ENCODE results near the gene NGFR.
"Not testable (repeated sequence)": the region's sequence is repeated elsewhere in the genome, so short reads cannot be mapped to it uniquely, and the experiment has no call there.

Gene NGFR

GRCh38 chr17:49548506-49549310, 53.6 kb downstream of the NGFR start:
- no peak for DNase-seq

- DNase-seq = no peak
These were observed 54.2 kb downstream of the NGFR start for GRCh38 chr17:49549311-49549605.

- no peak for DNase-seq
These were observed 54.9 kb downstream of the NGFR start for GRCh38 chr17:49549691-49550678.

GRCh38 chr17:49550764-49551163, 55.7 kb downstream of the NGFR start:
- DNase-seq = not testable (repeated sequence)

GRCh38 chr17:49551221-49552069, 56.4 kb downstream of the NGFR start:
- no peak for DNase-seq

DNA sequence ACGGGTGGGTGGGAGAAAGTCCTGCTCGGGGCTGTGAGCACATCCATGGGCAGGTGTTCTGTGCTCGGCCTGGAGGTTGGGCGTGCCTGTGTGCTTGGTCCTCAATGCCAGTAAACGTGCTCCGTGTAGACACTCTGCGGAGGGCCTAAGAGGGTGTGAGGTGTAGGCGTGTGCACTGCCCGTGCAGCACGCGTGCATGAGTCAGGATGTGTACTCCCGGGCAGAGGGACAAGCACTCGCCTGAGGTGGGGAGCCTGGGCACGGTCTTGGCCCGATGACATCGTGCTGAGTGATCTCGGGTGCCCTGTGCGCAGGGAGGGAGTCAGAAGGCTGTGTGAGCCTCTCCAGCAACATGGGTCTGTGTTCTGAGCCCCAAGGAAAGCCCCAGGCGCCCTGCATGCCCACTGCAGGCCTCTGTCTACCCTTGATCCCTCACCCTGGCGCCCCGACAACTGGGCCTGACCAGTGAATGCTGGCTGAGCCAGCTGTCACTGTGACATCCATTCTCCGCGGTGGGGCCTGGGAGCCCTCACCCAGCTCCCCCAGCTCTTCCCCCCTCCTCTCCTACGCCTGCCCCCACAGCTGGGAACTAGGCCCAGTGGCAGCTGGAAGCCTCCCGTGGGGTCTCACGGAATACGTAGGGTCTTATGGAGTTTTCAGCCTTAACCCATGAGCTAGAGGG, 57.1 kb downstream of the NGFR start:
- DNase-seq = no peak

DNA sequence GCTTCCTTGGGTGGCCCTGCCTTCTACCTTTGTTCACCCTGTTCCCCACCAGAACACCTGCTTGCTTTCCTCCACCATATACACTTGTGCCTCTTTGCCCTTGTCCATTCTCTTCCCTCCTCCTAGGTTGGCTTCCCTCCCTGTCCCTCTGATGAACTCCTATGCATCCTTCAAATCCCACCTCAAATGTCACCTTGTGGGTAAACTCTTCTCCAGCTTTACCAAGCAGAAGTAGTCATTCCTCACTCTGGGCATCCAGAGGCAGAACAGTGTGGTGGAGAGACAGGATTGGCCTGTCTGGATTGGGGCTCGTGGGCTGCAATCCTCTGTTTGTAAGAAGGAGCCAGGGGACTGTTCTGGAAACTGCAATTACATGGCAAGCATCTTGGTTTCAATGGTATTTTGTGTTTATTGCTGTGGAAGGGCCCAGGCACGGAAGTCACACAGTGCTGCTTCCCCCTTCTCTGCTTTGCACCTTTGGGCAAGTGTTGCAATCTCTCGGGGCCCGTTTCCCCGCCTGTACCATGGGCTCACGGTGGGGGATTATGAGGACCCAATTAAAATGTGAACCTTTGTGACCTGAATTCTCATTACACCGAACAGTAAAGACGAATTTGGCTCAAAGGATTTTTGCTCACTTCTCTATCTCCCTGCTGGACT, 58.7 kb downstream of the NGFR start:
- DNase-seq = no peak

- DNase-seq = no peak
These were observed 59.8 kb downstream of the NGFR start for GRCh38 chr17:49554694-49555494.

DNA sequence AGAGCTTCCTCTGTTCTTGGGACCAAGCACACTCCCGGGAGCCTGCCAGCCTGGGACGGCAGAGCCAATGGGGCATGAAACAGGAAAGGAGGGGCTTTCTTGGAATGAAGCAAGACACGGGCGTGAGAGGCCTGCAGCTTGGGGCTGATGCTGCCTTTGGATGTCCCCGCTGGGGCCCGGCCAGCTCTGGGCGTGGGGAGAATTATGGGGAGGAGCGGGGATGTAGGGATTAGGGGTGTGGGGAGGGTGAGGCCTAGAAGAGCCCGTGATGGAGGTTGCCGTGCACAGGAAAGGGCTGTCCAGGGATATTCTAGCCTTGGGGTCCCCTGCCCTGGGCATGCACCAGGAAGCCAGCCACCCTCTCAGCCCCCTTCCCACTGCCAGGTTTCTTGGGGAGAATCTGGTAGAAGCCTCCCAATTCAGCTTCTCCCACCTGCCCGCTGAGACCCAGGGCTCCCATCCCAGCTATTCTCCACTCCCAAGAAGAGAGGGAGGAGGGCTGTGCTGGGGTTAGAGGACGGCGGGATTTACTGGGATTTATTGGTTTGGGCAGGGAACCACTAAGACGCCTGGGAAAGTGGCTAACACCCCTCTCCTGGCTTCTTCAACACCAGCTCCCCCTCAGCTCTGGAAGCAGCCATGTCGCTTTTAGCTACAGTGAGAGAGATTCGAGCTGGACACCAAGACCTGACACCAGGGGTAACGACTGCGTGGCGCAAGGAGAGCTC, 60.6 kb downstream of the NGFR start:
- DNase-seq = no peak

DNA sequence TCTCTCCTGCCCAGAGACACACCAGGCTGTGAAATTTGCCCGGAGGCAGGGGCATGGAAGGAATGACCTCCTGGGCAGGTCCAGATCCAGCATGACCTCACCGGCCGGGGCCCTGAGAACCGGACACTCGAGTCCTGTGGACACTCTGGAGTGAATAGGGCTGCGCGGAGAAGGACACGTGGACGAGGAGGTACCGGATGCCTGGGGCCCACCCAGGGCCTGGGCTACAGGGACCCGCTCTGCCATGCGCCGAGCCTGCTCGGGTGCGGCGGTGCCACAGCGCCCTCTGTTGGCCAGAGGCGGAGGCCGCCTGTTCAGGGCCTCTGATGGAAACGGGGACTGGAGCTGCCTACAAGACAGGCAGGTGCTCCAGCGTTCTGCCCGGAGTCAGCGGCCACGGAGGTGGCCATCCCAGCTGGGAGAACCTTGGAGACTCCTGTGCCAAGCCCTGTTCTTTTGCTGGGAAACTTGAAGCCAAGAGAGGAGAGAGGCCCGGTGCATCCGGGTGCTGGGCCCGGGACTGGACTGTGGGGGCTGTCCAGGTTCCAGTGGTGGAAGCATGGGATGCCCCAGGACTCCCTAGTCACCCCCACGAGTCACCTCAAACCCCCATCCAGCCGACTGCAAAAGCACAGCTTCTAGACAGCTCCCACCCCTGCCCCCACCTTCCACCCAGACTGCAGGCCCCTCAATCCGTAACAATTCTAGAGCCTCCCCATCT, 61.3 kb downstream of the NGFR start:
- peak; percentile 50 for DNase-seq

DNA sequence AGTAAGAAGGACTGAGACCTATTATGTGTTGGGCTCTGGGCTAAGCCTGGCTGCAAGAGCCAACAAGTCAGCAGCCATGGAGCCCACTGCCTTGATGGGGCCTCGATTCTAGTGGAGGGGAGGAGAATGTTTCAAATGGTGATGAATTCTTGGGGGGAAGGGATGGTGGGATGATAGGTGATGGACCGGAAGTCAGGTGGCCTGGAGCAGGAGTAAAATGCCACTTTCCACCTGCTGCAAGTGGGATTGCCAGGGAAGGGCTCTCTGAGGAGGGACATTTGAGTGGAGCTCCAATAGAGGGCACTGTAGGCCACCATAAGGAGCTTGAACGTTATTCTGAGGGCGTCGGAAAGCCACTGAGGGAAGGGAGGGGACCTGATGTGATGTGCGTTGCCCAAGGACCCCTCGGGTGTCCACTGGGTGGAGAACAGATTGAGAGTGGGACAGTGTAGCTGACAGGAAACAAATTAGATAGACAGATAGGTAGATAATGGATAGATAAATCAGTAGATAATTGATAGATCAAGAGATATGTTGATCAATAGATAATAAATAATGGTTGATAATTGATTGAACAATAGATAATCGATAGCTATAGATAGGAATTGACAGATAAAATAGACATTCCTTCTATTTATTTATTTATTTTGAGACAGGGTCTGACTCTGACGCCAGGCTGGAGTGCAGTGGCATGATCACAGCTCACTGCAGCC, 62.4 kb downstream of the NGFR start:
- DNase-seq = no peak

Measured in NCI-H446 treated with DMSO at 0.1 percent for 48 hours (cell line).